Astrocyte of the spinal cord (primary cell): ENCODE data around the gene MRTO4.
"Not testable (repeated sequence)": the region's sequence is repeated elsewhere in the genome, so short reads cannot be mapped to it uniquely, and the experiment has no call there.

Source experiments
- DNase-seq: peaks from one replicate; pipeline ENCODE4 v3.0.0; 2011; ENCODE audit warnings: low read depth, low spot score
- H3K4me3 ChIP-seq: 2 replicates; pipeline ENCODE4 v1.5.1; 2011; ENCODE audit warnings: low read depth, mild to moderate bottlenecking, low read length, moderate library complexity
- CTCF ChIP-seq: IDR thresholded peaks from 2 replicates; pipeline ENCODE4 v1.5.1; 2012; ENCODE audit warnings: low read depth, mild to moderate bottlenecking, low read length, inconsistent platforms
- in situ Hi-C: cut with HindIII; loops from 2 replicates; pipeline ENCODE4 v1.10.0; 2017; ENCODE audit warnings: low sequenced_read_pairs

Gene MRTO4

GRCh38 chr1:19213580-19213979, 38.0 kb upstream of the MRTO4 start:
- no peak for DNase-seq
- H3K4me3 ChIP-seq: no peak overlapping the region
- TF ChIP-seq CTCF: no peak
- in situ Hi-C loops: no loop called here

- in situ Hi-C loops, DNase-seq, H3K4me3 ChIP-seq: not testable (repeated sequence)
These were observed 35.0 kb upstream of the MRTO4 start for GRCh38 chr1:19216585-19216984.

GRCh38 chr1:19219451-19219850, 32.2 kb upstream of the MRTO4 start:
- no peak for DNase-seq
- in situ Hi-C loops: no loop called here
- TF ChIP-seq CTCF: no peak
- H3K4me3 ChIP-seq: no peak overlapping the region

GRCh38 chr1:19220080-19220846, 31.3 kb upstream of the MRTO4 start:
- TF ChIP-seq CTCF: no peak
- in situ Hi-C loops: no loop called here
- DNase-seq: no peak
- no peak overlapping the region for H3K4me3 ChIP-seq

- in situ Hi-C loops: no loop called here
- H3K4me3 ChIP-seq: no peak overlapping the region
- TF ChIP-seq CTCF: no peak
- no peak for DNase-seq
These were observed 30.6 kb upstream of the MRTO4 start for GRCh38 chr1:19220991-19221390.

GRCh38 chr1:19222573-19222972, 29.0 kb upstream of the MRTO4 start:
- in situ Hi-C loops: no loop called here
- H3K4me3 ChIP-seq: no peak overlapping the region
- TF ChIP-seq CTCF: no peak
- DNase-seq: no peak

GRCh38 chr1:19222979-19223824, 28.4 kb upstream of the MRTO4 start:
- in situ Hi-C loops: no loop called here
- H3K4me3 ChIP-seq: no peak overlapping the region
- no peak for TF ChIP-seq CTCF
- peak; percentile 57 for DNase-seq
